H1 (cell line): ENCODE measurements around the gene NR2C2AP. TPM values are rescaled to one million over a fixed set of nuclear protein-coding genes. Genes with fewer than 3 reads are reported as not detected.

Source experiments
- BCL11A ChIP-seq, 2 experiments: IDR thresholded peaks; one replicate each; pipeline ENCODE4 v1.6.1; 2011; ENCODE audit warnings: low read depth in 2 of 2, low read length in 2 of 2, mild to moderate bottlenecking in 2 of 2
- CBX8 ChIP-seq: fragments of 300-800, 300-1000 bp; sonication (generic); IDR thresholded peaks from 2 replicates; pipeline ENCODE4 v1.7.1; 2016; ENCODE audit warnings: low read depth, low read length, borderline replicate concordance
- CHD1 ChIP-seq: IDR thresholded peaks from 2 replicates; pipeline ENCODE4 v1.6.1; 2012; ENCODE audit warnings: low read depth, low read length, improper control_type of control experiment
- GABPA ChIP-seq: IDR thresholded peaks from 2 replicates; pipeline ENCODE4 v1.6.1; 2011; ENCODE audit warnings: mild to moderate bottlenecking, low read length, moderate library complexity, borderline replicate concordance; ENCODE audit not compliant: insufficient read depth
- HDAC6 ChIP-seq: IDR thresholded peaks from one replicate; pipeline ENCODE4 v1.7.1; 2012; ENCODE audit warnings: low read depth, mild to moderate bottlenecking, inconsistent platforms, low read length, moderate library complexity
- KDM1A ChIP-seq: fragments of 200-600, 300-600 bp; sonication (generic); IDR thresholded peaks from 2 replicates; pipeline ENCODE4 v1.7.1; 2016; ENCODE audit warnings: mild to moderate bottlenecking, low read length, borderline replicate concordance
- POLR2AphosphoS5 ChIP-seq: IDR thresholded peaks from 2 replicates; pipeline ENCODE4 v1.6.1; 2011; ENCODE audit warnings: low read depth, low read length
- POU5F1 ChIP-seq: IDR thresholded peaks from 2 replicates; pipeline ENCODE4 v1.6.1; 2011; ENCODE audit warnings: low read depth, mild to moderate bottlenecking, low read length, moderate library complexity
- SRF ChIP-seq: IDR thresholded peaks from 2 replicates; pipeline ENCODE4 v1.6.1; 2011; ENCODE audit warnings: mild to moderate bottlenecking, low read depth, low read length, moderate library complexity
- polyA plus RNA-seq, 7 experiments: library from polyadenylated mRNA; depleted of rRNA in 3 of 7; stranded (reverse) in 5 of 7; unstranded in 2 of 7; fragments of >200 nt in 5 of 7; fragments of 200-250 nt in 2 of 7; gene quantifications; 1 replicate in 5 of 7; 2 replicates in 1 of 7; 4 replicates in 1 of 7; pipeline versions ENCODE4 v1.2.1 to v1.2.3, GENCODE V29; 2011 to 2013; ENCODE audit warnings: missing spikeins in 2 of 7, mixed read lengths in 2 of 7
- total RNA-seq: library from RNA; stranded (reverse); fragmentation: NEBNext Ultra II Directional; extraction: Animal tissue kit (Norgen Biotek cat#: 25700); gene quantifications from 2 replicates; pipeline ENCODE4 v1.2.1, GENCODE V29; 2021

NR2C2AP gene
- total and polyA plus RNA-seq, 2 of the 8 experiments (the other 6 are each of a cell fraction or from before 2014, with no cell fraction given), result 16.4 to 20.5 TPM

DNA sequence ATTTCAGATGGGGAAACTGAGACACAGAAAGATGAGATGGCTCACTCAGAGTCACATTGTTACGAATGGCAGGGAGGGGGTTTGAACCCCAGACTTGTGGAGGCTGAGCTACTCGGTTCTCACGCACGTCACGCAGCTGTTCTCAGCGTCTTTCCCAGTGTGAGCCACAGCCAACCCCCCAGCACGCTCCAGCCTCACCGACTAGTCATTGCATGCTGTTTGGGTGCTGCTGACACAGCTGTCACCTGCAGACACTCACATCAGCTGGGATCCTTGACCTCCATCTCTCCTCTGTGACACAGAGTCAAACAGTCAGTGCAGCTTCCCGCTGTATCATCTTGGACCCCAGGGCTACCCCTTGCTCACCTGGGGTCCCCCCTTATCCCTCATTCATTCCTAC, 6.2 kb upstream of the NR2C2AP start (continued):
- no peak for TF ChIP-seq HDAC6
- no peak for TF ChIP-seq POLR2AphosphoS5
- no peak for TF ChIP-seq CHD1
- no peak for TF ChIP-seq BCL11A (IDR thresholded peaks at IDR 0.05; ENCODE audit: low read depth in 2 of 2, low read length in 2 of 2)
- no peak for TF ChIP-seq KDM1A
- TF ChIP-seq SRF, result no peak
- TF ChIP-seq POU5F1, result no peak
- TF ChIP-seq GABPA, result no peak
- no peak for TF ChIP-seq CBX8
